ENCODE measurements around the gene HDAC7.

DNA sequence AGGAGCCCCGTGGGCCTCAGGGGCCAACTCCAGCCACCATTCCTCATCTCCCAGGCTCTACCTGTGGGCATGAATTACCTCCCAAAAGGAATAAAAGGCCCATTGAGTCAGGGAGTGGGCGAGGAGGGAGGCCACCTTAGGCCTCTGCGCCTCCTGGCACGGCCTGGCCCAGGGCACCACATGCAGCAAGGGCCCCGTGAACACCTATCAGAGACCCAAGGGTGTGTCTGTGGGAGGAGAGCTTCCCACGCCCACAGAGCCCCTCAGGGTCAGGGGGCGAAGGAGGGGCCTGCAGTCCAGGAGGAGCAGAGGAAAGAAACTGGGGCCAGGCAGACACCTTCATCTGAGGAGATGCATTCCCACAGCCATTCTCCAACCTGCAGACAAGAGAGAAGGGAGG lies 73.2 kb downstream of the HDAC7 start:
- TF ChIP-seq, protein P1, sequence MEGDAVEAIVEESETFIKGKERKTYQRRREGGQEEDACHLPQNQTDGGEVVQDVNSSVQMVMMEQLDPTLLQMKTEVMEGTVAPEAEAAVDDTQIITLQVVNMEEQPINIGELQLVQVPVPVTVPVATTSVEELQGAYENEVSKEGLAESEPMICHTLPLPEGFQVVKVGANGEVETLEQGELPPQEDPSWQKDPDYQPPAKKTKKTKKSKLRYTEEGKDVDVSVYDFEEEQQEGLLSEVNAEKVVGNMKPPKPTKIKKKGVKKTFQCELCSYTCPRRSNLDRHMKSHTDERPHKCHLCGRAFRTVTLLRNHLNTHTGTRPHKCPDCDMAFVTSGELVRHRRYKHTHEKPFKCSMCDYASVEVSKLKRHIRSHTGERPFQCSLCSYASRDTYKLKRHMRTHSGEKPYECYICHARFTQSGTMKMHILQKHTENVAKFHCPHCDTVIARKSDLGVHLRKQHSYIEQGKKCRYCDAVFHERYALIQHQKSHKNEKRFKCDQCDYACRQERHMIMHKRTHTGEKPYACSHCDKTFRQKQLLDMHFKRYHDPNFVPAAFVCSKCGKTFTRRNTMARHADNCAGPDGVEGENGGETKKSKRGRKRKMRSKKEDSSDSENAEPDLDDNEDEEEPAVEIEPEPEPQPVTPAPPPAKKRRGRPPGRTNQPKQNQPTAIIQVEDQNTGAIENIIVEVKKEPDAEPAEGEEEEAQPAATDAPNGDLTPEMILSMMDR (conservative IDR thresholded peaks at IDR 0.05 in 1 of 2, IDR thresholded peaks at IDR 0.05 in 1 of 2; ENCODE audit: low read depth in 1 of 2, low read length in 2 of 2): no peak
- no peak for TF ChIP-seq EZH2 (IDR thresholded peaks at IDR 0.05; ENCODE audit: low read length, missing control alignments)
